ENCODE measurements around the gene PIN1. TPM values are rescaled to one million over a fixed set of nuclear protein-coding genes. Genes with fewer than 3 reads are reported as not detected.

PIN1 gene
- total RNA-seq, 3 donors from 2014 or later (not counting 1 experiment from before 2014, with no cell fraction given): 68.3 to 82.6 (median 74.8) TPM

DNA sequence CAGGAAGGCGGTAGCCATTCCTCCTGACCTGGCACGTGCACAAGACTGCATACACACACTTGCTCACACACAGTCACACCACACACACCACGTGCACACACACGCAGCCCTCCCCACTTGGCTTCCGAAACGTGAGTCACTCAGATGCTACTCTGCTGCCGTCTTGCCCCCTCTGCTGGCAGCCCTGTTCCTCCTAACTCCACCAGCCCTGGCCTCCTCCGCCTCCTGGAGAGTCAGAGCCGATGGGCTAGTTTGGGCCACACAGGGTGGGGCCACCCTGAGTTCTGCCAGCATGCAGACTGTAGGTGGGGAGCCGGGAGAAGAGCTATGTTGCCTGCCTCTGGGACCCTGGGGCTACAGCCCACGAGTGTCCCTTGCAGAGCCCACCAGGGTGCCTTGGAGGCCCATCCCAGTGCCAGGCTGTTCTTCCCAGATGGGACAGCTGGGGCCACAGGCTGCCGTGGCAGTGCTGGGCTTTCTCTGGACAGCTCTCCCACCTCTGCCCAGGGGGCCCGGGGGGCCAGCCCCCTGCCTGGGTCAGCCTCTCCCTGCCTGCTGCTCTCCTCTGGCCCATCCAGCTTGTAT lies 12.1 kb downstream of the PIN1 start:
- Histone ChIP-seq H3K27ac (ENCODE audit: low read length) (no peak overlapping the region), H3K36me3 (ENCODE audit: control insufficient read depth, insufficient read depth, low read length) (peaks cover 59% of the 10 kb centered on the region), H3K27me3 (ENCODE audit: control insufficient read depth, insufficient read depth, low read length) (no peaks in the 10 kb centered on the region), H3K4me3 (ENCODE audit: low read length) (no peak overlapping the region), H3K4me1 (ENCODE audit: control insufficient read depth, insufficient read depth, low read length) (peaks cover 10% of the 10 kb centered on the region), H3K9me3 (ENCODE audit: control insufficient read depth, insufficient read depth, low read length) (peaks cover 5% of the 10 kb centered on the region)
- H3K36me3 Mint-ChIP-seq: peaks cover 5% of the 10 kb centered on the region
- intact Hi-C loops (cut with micrococcal nuclease): no loop called here
- H3K4me1 Mint-ChIP-seq: peaks cover 18 to 27% of the 10 kb centered on the region in 2 donors
- ATAC-seq (no peak), DNase-seq (peak in 1 of 2 donors; percentile 50)
- whole genome bisulfite sequencing (ENCODE audit: insufficient coverage): 87% methylated on average over 13 of the region's 13 CpGs
- no peaks in the 10 kb centered on the region for H3K27me3 Mint-ChIP-seq (ENCODE audit: low read depth in 2 of 2)
- H3K4me3 Mint-ChIP-seq: no peak overlapping the region
- H3K27ac Mint-ChIP-seq: peak overlapping the region in 1 of 2 donors; percentile 61
- H3K9me3 Mint-ChIP-seq: no peaks in the 10 kb centered on the region
- TF ChIP-seq, protein P1, sequence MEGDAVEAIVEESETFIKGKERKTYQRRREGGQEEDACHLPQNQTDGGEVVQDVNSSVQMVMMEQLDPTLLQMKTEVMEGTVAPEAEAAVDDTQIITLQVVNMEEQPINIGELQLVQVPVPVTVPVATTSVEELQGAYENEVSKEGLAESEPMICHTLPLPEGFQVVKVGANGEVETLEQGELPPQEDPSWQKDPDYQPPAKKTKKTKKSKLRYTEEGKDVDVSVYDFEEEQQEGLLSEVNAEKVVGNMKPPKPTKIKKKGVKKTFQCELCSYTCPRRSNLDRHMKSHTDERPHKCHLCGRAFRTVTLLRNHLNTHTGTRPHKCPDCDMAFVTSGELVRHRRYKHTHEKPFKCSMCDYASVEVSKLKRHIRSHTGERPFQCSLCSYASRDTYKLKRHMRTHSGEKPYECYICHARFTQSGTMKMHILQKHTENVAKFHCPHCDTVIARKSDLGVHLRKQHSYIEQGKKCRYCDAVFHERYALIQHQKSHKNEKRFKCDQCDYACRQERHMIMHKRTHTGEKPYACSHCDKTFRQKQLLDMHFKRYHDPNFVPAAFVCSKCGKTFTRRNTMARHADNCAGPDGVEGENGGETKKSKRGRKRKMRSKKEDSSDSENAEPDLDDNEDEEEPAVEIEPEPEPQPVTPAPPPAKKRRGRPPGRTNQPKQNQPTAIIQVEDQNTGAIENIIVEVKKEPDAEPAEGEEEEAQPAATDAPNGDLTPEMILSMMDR (IDR thresholded peaks at IDR 0.05): no peak

DNA sequence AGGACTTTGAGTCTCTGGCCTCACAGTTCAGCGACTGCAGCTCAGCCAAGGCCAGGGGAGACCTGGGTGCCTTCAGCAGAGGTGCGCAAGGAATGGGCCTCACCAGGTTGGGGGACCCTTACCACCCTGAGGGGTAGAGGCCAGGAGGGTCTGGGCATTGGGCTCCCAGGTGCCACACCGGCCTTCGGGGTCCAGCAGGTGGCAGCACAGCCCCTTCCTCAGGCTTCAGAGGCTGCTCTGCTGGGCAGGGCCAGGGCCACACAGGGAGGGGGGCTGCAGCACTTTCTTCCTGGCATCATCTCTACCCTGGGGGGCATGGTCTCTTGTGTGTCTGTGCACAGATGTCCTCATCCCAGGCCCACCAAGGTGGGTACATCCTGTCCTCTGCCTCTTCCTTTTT lies 12.9 kb downstream of the PIN1 start:
- peaks cover 50% of the 10 kb centered on the region for H3K36me3 ChIP-seq (ENCODE audit: control insufficient read depth, insufficient read depth, low read length)
- no peaks in the 10 kb centered on the region for H3K27me3 Mint-ChIP-seq (ENCODE audit: low read depth in 2 of 2)
- peak in 2 of 3 donors; percentile 64 to 68 for ATAC-seq
- H3K27ac Mint-ChIP-seq: peak overlapping the region in 1 of 2 donors; percentile 61
- TF ChIP-seq, protein P1 (IDR thresholded peaks at IDR 0.05): peak; percentile 30
- H3K4me3 Mint-ChIP-seq: no peak overlapping the region
- 94% methylated on average over 4 of the region's 4 CpGs for WGBS (ENCODE audit: insufficient coverage)
- peak; percentile 22 to 71 for DNase-seq
- H3K4me3 ChIP-seq (ENCODE audit: low read length): no peak overlapping the region
- peaks cover 5% of the 10 kb centered on the region for H3K9me3 ChIP-seq (ENCODE audit: control insufficient read depth, insufficient read depth, low read length)
- intact Hi-C loops (cut with micrococcal nuclease): no loop called here
- peaks cover 5% of the 10 kb centered on the region for H3K36me3 Mint-ChIP-seq
- peaks cover 18 to 30% of the 10 kb centered on the region in 2 donors for H3K4me1 Mint-ChIP-seq
- H3K9me3 Mint-ChIP-seq: no peaks in the 10 kb centered on the region
- H3K27me3 ChIP-seq (ENCODE audit: control insufficient read depth, insufficient read depth, low read length): no peaks in the 10 kb centered on the region
- H3K27ac ChIP-seq (ENCODE audit: low read length): no peak overlapping the region
- H3K4me1 ChIP-seq (ENCODE audit: control insufficient read depth, insufficient read depth, low read length): peaks cover 10% of the 10 kb centered on the region

DNA sequence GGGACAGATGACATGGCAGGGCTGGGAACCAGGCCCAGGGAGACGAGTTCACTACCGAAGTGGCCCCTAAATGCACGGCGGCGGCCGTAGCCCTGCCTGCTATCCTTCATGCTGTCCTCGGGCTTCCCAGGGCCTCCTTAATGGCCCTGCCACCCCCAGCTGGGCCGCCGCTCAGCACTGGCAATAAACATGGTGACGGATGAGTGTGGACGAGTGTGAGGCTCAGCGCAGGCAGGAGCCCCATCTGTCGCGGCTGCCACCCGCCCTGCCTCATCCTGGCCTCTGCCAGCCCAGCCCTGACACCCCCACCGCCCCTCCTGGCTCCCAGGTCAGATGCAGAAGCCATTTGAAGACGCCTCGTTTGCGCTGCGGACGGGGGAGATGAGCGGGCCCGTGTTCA lies 13.6 kb downstream of the PIN1 start:
- TF ChIP-seq, protein P1 (IDR thresholded peaks at IDR 0.05): no peak
- Histone ChIP-seq H3K27ac (ENCODE audit: low read length) (no peak overlapping the region), H3K27me3 (ENCODE audit: control insufficient read depth, insufficient read depth, low read length) (no peaks in the 10 kb centered on the region), H3K9me3 (ENCODE audit: control insufficient read depth, insufficient read depth, low read length) (peaks cover 1% of the 10 kb centered on the region), H3K4me1 (ENCODE audit: control insufficient read depth, insufficient read depth, low read length) (peaks cover 10% of the 10 kb centered on the region), H3K36me3 (ENCODE audit: control insufficient read depth, insufficient read depth, low read length) (peaks cover 45% of the 10 kb centered on the region), H3K4me3 (ENCODE audit: low read length) (no peak overlapping the region)
- H3K36me3 Mint-ChIP-seq: peaks cover 5% of the 10 kb centered on the region
- WGBS (ENCODE audit: insufficient coverage): 94% methylated on average over 23 of the region's 23 CpGs
- DNase-seq: no peak
- intact Hi-C loops (cut with micrococcal nuclease): no loop called here
- ATAC-seq: no peak
- H3K4me1 Mint-ChIP-seq: peaks cover 18 to 29% of the 10 kb centered on the region in 2 donors
- peak overlapping the region in 1 of 2 donors; percentile 47 for H3K27ac Mint-ChIP-seq
- no peaks in the 10 kb centered on the region for H3K9me3 Mint-ChIP-seq
- H3K4me3 Mint-ChIP-seq: no peak overlapping the region
- no peaks in the 10 kb centered on the region for H3K27me3 Mint-ChIP-seq (ENCODE audit: low read depth in 2 of 2)

DNA sequence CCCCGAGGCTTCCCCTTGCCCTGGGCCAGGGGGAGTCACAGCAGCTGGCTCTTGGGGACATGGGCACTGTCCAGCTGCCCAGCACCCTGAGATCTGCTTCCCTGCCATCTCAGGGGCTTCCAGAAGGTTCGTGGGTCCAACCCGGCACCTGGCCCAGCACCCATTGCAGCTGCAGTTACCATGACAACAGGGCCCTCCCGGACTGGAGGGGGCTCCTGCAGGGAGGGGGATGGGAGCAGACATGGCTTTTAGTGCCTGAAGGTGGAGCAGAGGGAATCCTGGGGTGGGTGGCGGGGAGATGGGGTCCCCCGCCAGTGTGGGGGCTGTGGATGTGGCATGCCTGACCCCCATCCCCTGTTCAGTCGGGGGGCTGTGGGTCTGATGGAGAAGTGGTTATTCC lies 14.7 kb downstream of the PIN1 start:
- Histone ChIP-seq H3K36me3 (ENCODE audit: control insufficient read depth, insufficient read depth, low read length) (peaks cover 34% of the 10 kb centered on the region), H3K27ac (ENCODE audit: low read length) (no peak overlapping the region), H3K4me1 (ENCODE audit: control insufficient read depth, insufficient read depth, low read length) (peaks cover 10% of the 10 kb centered on the region), H3K4me3 (ENCODE audit: low read length) (no peak overlapping the region), H3K9me3 (ENCODE audit: control insufficient read depth, insufficient read depth, low read length) (no peaks in the 10 kb centered on the region), H3K27me3 (ENCODE audit: control insufficient read depth, insufficient read depth, low read length) (no peaks in the 10 kb centered on the region)
- Mint-ChIP-seq H3K4me3 (no peak overlapping the region), H3K27me3 (ENCODE audit: low read depth in 2 of 2) (no peaks in the 10 kb centered on the region), H3K4me1 (peaks cover 15 to 35% of the 10 kb centered on the region in 2 donors), H3K27ac (no peak overlapping the region), H3K9me3 (no peaks in the 10 kb centered on the region), H3K36me3 (peaks cover 5% of the 10 kb centered on the region)
- intact Hi-C loops (cut with micrococcal nuclease): no loop called here
- ATAC-seq: no peak
- no peak for DNase-seq
- TF ChIP-seq, protein P1 (IDR thresholded peaks at IDR 0.05): no peak
- 85% methylated on average over 7 of the region's 7 CpGs for WGBS (ENCODE audit: insufficient coverage)

All from natural killer cell (primary cell).